Aorta (tissue), 5 donors: ENCODE results near the gene MRTFA. TPM values are rescaled to one million over a fixed set of nuclear protein-coding genes. Genes with fewer than 3 reads are reported as not detected.
"Not testable (repeated sequence)": the region's sequence is repeated elsewhere in the genome, so short reads cannot be mapped to it uniquely, and the experiment has no call there.

Experiments used
- ATAC-seq: fragments of 200-7000 bp; cut with Tn5 transposase; one replicate; pipeline ENCODE4 v1.9.1; 2022; ENCODE audit warnings: moderate library complexity; ENCODE audit not compliant: low FRiP score
- DNase-seq, 2 donors: peaks; one replicate each; pipeline ENCODE4 v3.0.0-alpha.2; 2020
- H3K27ac ChIP-seq, 2 donors: one replicate each; pipeline ENCODE4 v1.5.1; 2013; ENCODE audit warnings: low read length in 2 of 2, mild to moderate bottlenecking in 2 of 2, moderate library complexity in 2 of 2, control low read depth in 1 of 2, inconsistent platforms in 1 of 2, low read depth in 1 of 2
- H3K27me3 ChIP-seq, 2 donors: one replicate each; pipeline ENCODE4 v1.6.1; 2013; ENCODE audit warnings: control low read depth in 1 of 2, low read length in 1 of 2, mild to moderate bottlenecking in 1 of 2, moderate library complexity in 1 of 2; ENCODE audit not compliant: insufficient read depth in 2 of 2, control insufficient read depth in 1 of 2
- H3K36me3 ChIP-seq, 2 donors: one replicate each; pipeline ENCODE4 v1.6.1; 2013; ENCODE audit warnings: control low read depth in 1 of 2, low read length in 1 of 2, mild to moderate bottlenecking in 1 of 2; ENCODE audit not compliant: insufficient read depth in 2 of 2, control insufficient read depth in 1 of 2
- H3K4me1 ChIP-seq, 2 donors: one replicate each; pipeline ENCODE4 v1.6.1; 2013; ENCODE audit warnings: low read length in 2 of 2, control low read depth in 1 of 2, mild to moderate bottlenecking in 1 of 2, moderate library complexity in 1 of 2; ENCODE audit not compliant: insufficient read depth in 2 of 2, control insufficient read depth in 1 of 2
- H3K4me3 ChIP-seq, 2 donors: one replicate each; pipeline ENCODE4 v1.5.1; 2013; ENCODE audit warnings: low read length in 2 of 2, control low read depth in 1 of 2, mild to moderate bottlenecking in 1 of 2
- H3K9me3 ChIP-seq: one replicate; pipeline ENCODE4 v1.6.1; 2013; ENCODE audit warnings: mild to moderate bottlenecking, low read length; ENCODE audit not compliant: control insufficient read depth
- WGBS, 2 donors: extraction: QIAGEN DNeasy Blood & Tissue Kit; methylation state at CpG; one replicate each; pipeline ENCODE4 v1.1.7; 2013; 5-methylcytosine and 5-hydroxymethylcytosine counted together
- intact Hi-C, 2 donors: fragments of 100-400 bp; cut with DNase I; formaldehyde crosslinking; loops; one replicate each; pipeline versions ENCODE4 v1.14.2 to v1.15.0; 2022
- polyA plus RNA-seq, 2 donors: library from polyadenylated mRNA; stranded (reverse); fragments of 200-250 nt; gene quantifications; one replicate each; pipeline ENCODE4 v1.2.3, GENCODE V29; 2013
- total RNA-seq, 2 donors: library from RNA; stranded (reverse); fragmentation: NEBNext Ultra II Directional; extraction: Animal tissue kit (Norgen Biotek cat#: 25700); gene quantifications; one replicate each; pipeline ENCODE4 v1.2.1, GENCODE V29; 2021
- donor health status: healthy with polysubstance abuse.
- donor health status: Bipolar disorder and iron deficiency.
- donor health status: DM: no; HTN: no; CAD: no.
- donor health status: DM: no; HTN: no; CAD: no.
- donor health status: DM: yes; HTN: yes; CAD: no.

Gene MRTFA
- total and polyA plus RNA-seq, 4 donors: 12.9 to 77.4 (median 51.9) TPM

DNA sequence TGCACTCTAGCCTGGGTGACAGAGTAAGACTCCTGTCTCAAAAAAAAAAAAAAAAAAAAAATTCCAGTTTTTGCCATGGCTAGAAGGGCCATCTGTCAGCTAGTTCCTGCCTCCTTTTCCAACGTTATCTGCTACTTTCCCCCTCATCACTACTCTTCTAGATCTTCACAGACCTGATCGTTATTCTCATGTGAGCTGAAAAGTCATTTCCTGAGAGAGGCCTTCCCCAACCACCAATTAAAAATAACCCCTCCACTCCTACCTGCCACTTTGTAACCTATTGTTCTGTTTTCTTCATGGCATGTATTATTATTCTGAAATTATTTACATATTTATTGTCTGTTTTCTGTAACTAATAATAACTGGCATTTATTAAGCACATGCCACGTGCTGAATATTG lies 241.9 kb downstream of the MRTFA start:
- Histone ChIP-seq H3K9me3 (no peaks in the 10 kb centered on the region), H3K27ac (no peak overlapping the region), H3K36me3 (no peaks in the 10 kb centered on the region), H3K4me3 (no peak overlapping the region), H3K4me1 (peaks cover 0 to 2% of the 10 kb centered on the region in 2 donors), H3K27me3 (no peaks in the 10 kb centered on the region)
- DNase-seq (no peak), ATAC-seq (no peak)
- intact Hi-C loops: no loop called here
- WGBS, 2 donors: 80 to 88% methylated on average over 3 of the region's 3 CpGs

DNA sequence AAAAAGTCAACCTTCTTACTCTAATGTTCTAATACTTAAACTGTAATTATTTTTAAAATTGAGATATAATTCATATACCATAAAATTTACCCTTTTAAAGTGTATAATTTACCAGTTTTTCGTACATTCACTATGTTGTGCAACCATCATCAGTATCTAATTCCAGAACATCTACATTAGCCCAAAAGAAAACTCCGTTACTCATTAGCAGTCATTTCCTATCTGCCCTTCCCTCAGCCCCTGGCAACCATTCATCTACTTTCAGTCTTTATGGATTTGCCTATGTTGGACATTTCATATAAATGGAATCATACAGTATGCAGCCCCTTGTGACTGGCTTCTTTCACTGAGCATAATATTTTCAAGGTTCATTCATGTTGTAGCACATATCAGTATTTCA lies 243.9 kb downstream of the MRTFA start:
- H3K4me1 ChIP-seq: peaks cover 0 to 2% of the 10 kb centered on the region in 2 donors
- H3K36me3 ChIP-seq: no peaks in the 10 kb centered on the region
- H3K27ac ChIP-seq: no peak overlapping the region
- ATAC-seq (no peak), DNase-seq (no peak)
- H3K4me3 ChIP-seq: no peak overlapping the region
- no peaks in the 10 kb centered on the region for H3K27me3 ChIP-seq
- intact Hi-C loops: no loop called here
- 92 to 93% methylated on average over 2 of the region's 2 CpGs for WGBS, 2 donors
- H3K9me3 ChIP-seq: no peaks in the 10 kb centered on the region

DNA sequence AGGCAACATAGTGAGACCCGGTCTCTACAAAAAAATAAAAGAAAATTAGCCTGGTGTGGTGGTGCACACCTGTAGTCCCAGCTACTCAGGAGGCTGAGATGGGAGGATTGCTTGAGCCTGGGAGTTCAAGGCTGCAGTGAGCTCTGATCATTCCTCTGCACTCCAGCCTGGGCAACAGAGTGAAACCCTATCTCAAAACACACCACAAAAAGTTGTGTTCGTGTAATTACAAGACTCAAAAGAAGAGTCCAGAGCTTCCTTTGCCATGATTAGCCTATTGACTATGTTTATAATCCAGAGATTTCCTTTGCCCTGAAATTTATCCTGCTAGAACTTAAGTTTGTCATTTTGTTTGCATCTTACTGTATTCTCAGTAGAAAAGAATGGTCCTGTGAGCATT lies 245.1 kb downstream of the MRTFA start:
- no peak for ATAC-seq
- intact Hi-C loops: no loop called here
- Histone ChIP-seq H3K27me3 (no peaks in the 10 kb centered on the region), H3K36me3 (no peaks in the 10 kb centered on the region), H3K27ac (no peak overlapping the region), H3K4me1 (no peaks in the 10 kb centered on the region), H3K4me3 (no peak overlapping the region), H3K9me3 (no peaks in the 10 kb centered on the region)
- WGBS, 2 donors: 79 to 83% methylated on average over 2 of the region's 2 CpGs
- DNase-seq: no peak

DNA sequence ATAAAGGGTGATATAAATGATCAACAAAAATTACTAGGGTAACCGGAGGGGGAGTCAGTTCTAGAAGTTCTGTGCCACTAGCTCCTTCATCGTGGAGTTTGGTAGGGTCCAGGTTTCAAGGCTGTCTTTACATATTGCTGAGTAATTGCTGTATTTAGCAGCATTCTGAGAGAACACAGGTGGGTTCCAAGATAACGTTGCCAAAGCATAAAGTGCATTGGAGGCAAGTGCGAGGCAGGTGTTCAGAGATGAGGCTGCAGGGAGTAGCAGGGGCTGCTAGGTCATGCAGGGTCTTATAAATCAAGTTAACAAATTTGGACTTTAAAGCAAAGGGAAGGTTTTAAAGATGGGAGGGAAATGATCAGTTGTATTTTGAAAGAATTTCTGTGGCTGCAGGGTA lies 248.3 kb downstream of the MRTFA start:
- Histone ChIP-seq H3K4me1 (no peaks in the 10 kb centered on the region), H3K9me3 (no peaks in the 10 kb centered on the region), H3K27me3 (no peaks in the 10 kb centered on the region), H3K4me3 (no peak overlapping the region), H3K36me3 (no peaks in the 10 kb centered on the region), H3K27ac (no peak overlapping the region)
- DNase-seq: no peak
- intact Hi-C loops: no loop called here
- 83 to 86% methylated on average over 4 of the region's 4 CpGs for WGBS, 2 donors
- ATAC-seq: no peak

DNA sequence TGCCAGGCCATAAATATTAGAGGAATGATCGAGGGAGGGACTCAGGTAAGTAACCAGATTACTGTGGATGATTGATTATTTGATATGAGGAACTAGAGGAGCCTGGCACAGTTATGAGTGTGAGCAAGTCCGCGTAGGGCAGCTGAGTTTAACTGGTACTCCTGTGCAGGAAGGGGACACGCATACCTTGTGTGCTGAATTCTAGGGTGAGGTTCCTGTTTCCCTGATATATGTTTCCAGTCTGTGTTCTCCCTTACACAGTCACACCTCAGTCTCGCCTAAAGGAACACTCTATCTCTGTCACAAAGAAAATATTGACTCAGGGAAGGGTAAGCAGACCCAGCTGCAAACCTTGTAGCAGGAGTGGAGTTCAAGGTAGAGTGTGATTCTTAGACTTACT lies 248.8 kb downstream of the MRTFA start:
- Histone ChIP-seq H3K4me1 (no peaks in the 10 kb centered on the region), H3K36me3 (no peaks in the 10 kb centered on the region), H3K4me3 (no peak overlapping the region), H3K27me3 (no peaks in the 10 kb centered on the region), H3K9me3 (no peaks in the 10 kb centered on the region), H3K27ac (no peak overlapping the region)
- WGBS, 2 donors: 64 to 68% methylated on average over 5 of the region's 5 CpGs
- ATAC-seq: no peak
- no peak for DNase-seq
- intact Hi-C loops: no loop called here

DNA sequence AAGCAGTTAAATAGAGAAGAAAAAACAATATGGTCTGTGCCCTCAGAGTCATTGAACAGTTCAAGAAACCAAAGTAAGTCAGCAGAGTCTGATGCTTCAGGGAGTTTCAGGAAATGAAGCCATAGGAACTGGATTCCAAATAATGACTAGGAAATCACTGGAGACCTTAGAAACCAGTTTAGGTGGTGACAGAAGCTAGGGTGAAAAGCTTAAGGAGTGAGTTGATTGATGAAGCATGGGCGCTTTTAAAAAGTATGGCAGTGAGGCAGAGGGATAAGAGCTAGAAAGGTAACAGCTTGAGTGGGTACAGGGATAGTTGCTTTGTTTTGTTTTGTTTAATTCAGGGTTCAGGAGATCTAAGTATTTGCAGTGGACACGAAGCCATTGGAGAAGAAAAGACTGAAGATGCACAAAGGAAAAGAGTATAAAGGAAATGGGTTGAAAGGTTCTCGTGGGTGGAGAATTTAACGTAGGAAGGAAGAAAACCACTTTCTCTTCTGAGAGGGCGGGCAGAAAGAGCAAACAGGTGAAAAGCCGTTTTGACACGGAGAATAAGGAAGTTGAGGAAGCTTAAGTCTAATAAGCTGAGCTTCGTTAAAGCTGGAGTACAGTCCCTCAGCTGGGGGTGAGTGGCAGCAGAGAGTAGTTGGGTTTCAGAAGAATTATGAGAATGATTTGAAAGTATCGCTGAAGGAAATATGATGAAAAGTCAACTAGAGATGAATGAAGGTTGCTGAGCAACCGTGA lies 251.3 kb downstream of the MRTFA start:
- 85 to 88% methylated on average over 10 of the region's 10 CpGs for WGBS, 2 donors
- Histone ChIP-seq H3K9me3 (no peaks in the 10 kb centered on the region), H3K4me1 (no peaks in the 10 kb centered on the region), H3K27ac (no peak overlapping the region), H3K4me3 (no peak overlapping the region), H3K36me3 (no peaks in the 10 kb centered on the region), H3K27me3 (no peaks in the 10 kb centered on the region)
- no peak for ATAC-seq
- DNase-seq: no peak
- intact Hi-C loops: no loop called here

DNA sequence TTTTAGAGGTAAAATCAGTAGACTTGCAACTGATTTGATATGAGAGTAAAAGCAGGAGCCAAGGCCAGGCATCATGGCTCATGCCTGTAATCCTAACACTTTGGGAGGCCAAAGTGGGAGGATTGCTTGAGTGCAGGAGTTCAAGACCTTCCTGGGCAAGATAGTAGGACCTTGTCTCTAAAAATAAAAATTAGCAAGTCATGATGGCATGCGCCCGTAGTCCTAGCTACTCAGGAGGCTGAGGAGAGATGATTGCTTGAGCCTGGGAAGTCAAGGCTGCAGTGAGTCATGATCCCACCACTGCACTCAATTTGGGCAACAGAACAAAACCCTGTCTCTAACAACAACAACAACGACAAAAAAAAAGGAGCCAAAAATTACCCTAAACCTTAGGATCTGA lies 252.6 kb downstream of the MRTFA start:
- Histone ChIP-seq H3K27me3 (no peaks in the 10 kb centered on the region), H3K9me3 (no peaks in the 10 kb centered on the region), H3K27ac (no peak overlapping the region), H3K36me3 (no peaks in the 10 kb centered on the region), H3K4me3 (no peak overlapping the region), H3K4me1 (no peaks in the 10 kb centered on the region)
- intact Hi-C loops: no loop called here
- no peak for DNase-seq
- ATAC-seq: no peak
- 51 to 54% methylated on average over 3 of the region's 3 CpGs for WGBS, 2 donors

DNA sequence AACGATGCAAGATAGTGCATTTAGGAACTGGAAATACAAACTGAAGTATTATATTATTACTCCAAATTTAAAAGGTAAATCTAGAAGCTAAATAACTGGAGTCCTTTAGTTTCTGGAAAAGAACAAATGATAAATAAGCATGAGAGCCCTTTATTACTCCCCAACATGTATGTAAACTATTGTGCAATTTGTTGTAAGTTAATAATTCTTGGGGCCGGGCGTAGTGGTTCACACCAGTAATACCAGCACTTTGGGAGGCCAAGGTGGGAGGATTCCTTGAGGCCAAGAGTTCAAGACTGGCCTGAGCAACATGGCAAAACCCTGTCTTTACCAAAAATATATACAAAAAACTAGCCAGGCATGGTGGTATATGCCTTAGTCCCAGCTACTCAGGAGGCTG lies 255.1 kb downstream of the MRTFA start:
- intact Hi-C loops: no loop called here

DNA sequence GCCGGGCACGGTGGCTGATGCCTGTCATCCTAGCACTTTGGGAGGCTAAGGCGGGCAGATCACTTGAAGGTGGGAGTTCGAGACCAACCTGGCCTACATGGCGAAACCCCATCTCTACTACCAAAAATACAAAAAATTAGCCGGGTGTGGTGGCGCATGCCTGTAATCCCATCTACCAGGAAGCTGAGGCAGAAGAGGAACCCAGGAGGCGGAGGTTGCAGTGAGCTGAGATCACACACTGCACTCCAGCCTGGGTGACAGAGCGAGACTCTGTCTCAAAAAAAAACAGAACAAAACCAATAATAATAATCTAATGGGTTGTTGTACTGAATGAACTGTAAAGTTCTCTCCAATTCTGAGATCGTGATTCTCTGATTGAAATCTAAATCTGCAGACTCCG lies 258.1 kb downstream of the MRTFA start:
- ATAC-seq, H3K36me3 ChIP-seq, intact Hi-C loops, H3K27me3 ChIP-seq, H3K4me3 ChIP-seq, DNase-seq, H3K27ac ChIP-seq, H3K9me3 ChIP-seq, H3K4me1 ChIP-seq: not testable (repeated sequence)
- WGBS, 2 donors: 86 to 88% methylated on average over 11 of the region's 11 CpGs

More for the DNA sequence above, 255.1 kb downstream of the MRTFA start:
- no peaks in the 10 kb centered on the region for H3K4me1 ChIP-seq
- ATAC-seq: no peak
- H3K27ac ChIP-seq: no peak overlapping the region
- no peak overlapping the region for H3K4me3 ChIP-seq
- H3K36me3 ChIP-seq: no peaks in the 10 kb centered on the region
- no peak for DNase-seq
- H3K9me3 ChIP-seq: no peaks in the 10 kb centered on the region
- no peaks in the 10 kb centered on the region for H3K27me3 ChIP-seq
- WGBS, 2 donors: 97% methylated on average over 3 of the region's 3 CpGs
